Effector CD4-positive, alpha-beta T cell (primary cell): ENCODE data around the gene MRRF.

Experiments used
- DNase-seq: peaks from one replicate; pipeline ENCODE4 v3.0.0-alpha.2; 2020

The MRRF gene

GRCh38 chr9:122333169-122333808 lies 68.6 kb downstream of the MRRF start:
- no peak for DNase-seq

GRCh38 chr9:122334916-122335315 lies 70.2 kb downstream of the MRRF start:
- no peak for DNase-seq

- DNase-seq: no peak
These were observed 71.5 kb downstream of the MRRF start for GRCh38 chr9:122336189-122336588.

GRCh38 chr9:122336866-122337555 lies 72.3 kb downstream of the MRRF start:
- no peak for DNase-seq

- no peak for DNase-seq
These were observed 72.9 kb downstream of the MRRF start for GRCh38 chr9:122337556-122337929.

GRCh38 chr9:122338536-122338935 lies 73.9 kb downstream of the MRRF start:
- DNase-seq: no peak

- DNase-seq: no peak
These were observed 74.3 kb downstream of the MRRF start for GRCh38 chr9:122338994-122339393.

GRCh38 chr9:122339579-122339978 lies 74.9 kb downstream of the MRRF start:
- DNase-seq: no peak

GRCh38 chr9:122340161-122340560 lies 75.5 kb downstream of the MRRF start:
- no peak for DNase-seq

GRCh38 chr9:122342323-122343050 lies 77.8 kb downstream of the MRRF start:
- no peak for DNase-seq

GRCh38 chr9:122346478-122347347 lies 82.0 kb downstream of the MRRF start:
- no peak for DNase-seq

GRCh38 chr9:122347348-122348287 lies 82.9 kb downstream of the MRRF start:
- no peak for DNase-seq

- no peak for DNase-seq
These were observed 83.7 kb downstream of the MRRF start for GRCh38 chr9:122348288-122348777.

- no peak for DNase-seq
These were observed 84.1 kb downstream of the MRRF start for GRCh38 chr9:122348791-122349190.

GRCh38 chr9:122349201-122349600 lies 84.5 kb downstream of the MRRF start:
- DNase-seq: no peak

- DNase-seq: peak; percentile 71
These were observed 86.1 kb downstream of the MRRF start for GRCh38 chr9:122350577-122351355.

GRCh38 chr9:122354536-122355199 lies 90.0 kb downstream of the MRRF start:
- DNase-seq: no peak

GRCh38 chr9:122355336-122355875 lies 90.7 kb downstream of the MRRF start:
- DNase-seq: no peak

- no peak for DNase-seq
These were observed 91.9 kb downstream of the MRRF start for GRCh38 chr9:122356627-122357026.

GRCh38 chr9:122360891-122361290 lies 96.2 kb downstream of the MRRF start:
- no peak for DNase-seq
